ENCODE data around the gene ZNF697.
"Not testable (repeated sequence)": the region's sequence is repeated elsewhere in the genome, so short reads cannot be mapped to it uniquely, and the experiment has no call there.

ZNF697 gene

DNA sequence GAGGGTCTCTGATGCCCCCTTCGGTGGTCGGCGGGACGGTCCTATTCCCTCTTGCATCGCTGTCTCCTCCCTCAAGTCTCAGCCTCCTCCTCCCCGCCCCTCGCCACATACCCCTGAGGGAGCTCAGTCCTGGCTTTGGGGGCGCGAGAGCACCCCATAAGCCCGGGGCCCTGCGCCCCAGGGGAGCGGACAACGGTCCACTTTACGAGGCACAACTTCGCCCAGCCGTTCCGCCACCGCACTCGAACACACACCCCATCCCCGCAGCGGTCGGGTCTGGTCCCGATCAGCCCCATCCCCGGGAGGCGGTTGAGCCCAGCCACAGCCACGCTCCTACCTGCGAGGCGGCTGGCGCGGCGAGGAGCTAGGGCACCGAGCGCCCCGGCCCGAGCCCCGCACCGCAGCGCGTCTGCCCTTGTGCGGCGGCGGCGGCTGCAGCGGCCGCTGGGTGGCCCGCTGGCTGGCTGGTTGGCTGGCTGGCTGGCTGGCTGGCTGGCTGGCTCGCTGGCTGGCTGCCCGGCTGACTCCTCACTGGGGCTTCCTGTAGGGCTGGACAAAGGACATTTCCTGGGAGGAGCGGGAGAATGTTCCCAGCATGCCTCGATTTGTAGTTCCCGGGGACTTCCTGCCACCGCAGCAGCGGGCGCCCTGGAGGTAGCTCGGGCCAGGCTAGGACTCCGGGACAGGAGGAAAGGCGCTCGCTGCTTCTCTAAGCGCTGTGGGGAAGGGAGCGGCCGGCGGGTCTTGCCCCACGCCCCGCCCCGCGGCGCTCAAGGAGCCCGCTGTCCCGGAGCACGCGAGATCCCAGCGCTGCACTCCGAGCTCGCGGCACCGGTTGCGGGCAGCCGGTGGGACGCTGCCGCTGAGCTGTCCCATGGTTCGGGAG is at the start of gene ZNF697:
Gene ZNF697 (minus strand): TSS at position 533 of the 886 bp plus-strand sequence. CDS start 22,166 bp downstream, outside the sequence.
- peak; percentile 59 to 70 for DNase-seq

DNA sequence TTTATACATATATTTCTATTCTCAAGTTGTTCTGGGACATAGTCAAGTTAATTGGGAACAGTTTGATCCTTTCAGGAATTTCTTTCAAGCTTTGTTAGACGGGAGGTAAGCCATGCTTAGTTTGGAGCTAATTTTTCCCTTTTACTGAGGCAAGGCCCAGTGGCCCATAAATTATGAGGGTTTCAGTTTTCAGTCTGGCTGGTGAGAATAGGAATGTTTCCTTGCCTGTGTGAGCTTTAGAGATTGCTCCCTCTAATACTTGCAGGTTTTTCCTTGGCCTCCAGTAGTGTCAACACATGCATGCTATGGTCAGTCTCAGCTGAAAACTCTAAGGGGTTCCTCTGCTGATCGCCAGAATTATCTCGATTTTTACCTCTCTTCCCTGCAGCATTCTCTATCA is 49.5 kb upstream of the ZNF697 start:
- DNase-seq, result no peak

DNA sequence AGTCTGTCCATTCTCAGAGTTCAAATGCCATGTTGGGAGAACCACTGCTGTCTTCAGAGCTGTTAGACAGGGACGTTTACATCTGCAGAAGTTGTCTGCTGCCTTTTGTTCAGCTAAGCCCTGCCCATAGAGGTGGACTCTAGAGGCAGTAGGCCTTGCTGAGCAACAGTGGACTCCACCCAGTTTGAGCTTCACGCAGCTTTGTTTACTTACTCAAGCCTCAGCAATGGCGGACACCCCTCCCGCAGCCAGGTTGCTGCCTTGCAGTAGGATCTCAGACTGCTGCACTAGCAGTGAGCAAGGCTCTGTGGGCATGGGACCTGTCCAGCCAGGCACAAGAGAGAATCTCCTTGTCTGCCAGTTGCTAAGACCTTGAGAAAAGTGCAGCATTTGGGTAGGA is 48.8 kb upstream of the ZNF697 start:
- not testable (repeated sequence) for DNase-seq

DNA sequence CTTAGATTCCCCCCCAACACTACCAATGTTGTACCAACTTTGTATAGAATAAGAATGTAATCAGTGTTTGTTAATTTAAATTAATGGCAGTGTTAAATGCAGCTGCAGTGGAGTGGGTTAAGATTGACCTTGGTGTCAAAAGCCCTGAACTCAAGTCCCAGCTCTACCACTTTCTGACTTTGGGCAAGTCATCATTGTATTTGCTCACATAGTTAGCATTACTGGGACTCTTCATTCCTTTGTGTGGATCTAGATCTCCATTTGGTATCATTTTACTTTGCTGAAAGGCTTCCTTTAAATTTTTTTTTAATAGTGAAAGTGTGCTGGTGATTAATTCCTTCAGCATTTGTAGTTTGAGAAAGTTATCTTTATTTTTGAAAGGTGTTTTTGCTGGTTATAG is 41.4 kb upstream of the ZNF697 start:
- DNase-seq, result no peak

DNA sequence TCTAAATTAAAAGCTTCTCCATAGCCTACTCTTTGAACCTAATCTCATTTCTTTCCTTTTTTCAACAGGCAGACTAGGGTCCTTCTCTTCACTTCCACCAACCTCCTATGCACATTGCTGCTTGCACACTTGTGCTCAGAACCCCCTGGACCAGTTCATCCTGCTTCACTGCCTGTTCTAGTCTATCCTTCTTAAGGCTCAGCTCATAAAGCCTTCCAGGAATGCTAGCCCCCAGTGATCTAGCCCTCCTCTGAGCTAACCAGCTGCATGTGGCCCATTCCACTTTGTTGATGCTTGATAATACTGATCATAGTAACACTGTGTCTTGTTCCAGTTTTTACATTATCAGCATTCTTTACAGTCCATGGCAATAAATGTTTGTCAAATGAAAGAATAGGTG is 40.7 kb upstream of the ZNF697 start:
- no peak for DNase-seq

DNA sequence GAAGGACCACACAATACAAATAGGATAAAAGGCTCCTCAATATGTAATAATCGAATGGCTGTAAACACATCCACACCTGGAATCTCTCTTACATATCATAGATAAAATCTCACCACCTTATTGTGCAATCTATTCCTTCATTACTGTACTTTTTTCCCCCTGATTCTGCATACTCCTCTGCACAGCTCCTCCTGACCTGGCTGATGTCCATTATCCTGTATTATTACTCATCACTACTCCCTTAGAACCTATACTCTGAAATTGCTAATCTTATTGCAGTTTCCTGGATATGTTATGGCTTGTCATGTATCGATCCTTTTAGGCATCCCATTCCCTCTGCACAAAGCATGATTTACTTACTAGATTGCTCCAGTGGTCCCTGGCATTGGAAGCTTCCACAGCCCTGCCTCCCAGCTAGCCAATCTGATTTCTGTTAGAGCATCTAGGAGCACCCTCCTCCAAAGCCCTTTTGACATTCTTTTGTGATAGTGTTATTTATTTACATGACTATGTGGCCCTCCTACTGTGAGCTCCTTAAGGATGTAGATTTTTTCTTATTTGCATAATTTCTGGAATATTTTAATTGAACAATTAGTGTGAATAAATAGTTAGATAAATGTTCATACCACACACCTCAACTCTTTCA is 39.5 kb upstream of the ZNF697 start:
- DNase-seq, result no peak

DNA sequence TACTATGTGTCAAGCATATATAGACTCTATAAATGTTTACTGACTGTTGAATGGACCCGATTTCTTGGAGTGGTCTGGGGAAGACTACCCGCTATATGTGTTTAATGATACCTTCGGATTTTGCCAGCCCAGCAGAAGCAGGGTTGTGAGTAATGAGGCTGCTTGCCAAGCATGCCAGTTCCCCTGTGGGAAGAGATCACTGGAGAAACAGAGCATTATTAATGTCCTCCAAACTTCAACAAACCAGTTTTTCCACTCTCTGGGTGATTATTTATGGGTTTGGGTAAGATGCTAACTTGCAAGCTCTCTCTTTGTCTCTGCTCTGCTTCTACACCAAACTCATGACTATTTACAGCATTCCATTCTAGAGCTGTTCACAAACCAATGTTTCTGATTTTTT is 38.6 kb upstream of the ZNF697 start:
- no peak for DNase-seq

DNA sequence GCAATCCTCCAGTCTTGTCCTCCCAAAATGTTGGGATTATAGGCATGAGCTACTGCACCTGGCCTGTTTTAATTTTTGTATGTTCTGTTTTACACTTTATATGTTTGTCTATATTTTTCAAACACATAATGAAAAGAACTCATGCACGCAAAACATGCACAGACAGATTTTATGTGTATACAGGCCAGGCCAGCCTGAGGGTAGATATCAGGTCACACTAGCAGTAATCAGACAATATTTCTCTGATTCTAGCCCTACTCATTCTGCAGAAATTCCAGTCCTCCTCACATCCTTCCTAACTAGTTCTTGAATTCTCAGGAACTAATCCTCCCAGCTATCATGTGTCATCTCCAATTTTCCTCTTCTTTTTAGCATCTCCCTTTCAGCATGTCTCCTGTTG is 35.8 kb upstream of the ZNF697 start:
- DNase-seq, result no peak

DNA sequence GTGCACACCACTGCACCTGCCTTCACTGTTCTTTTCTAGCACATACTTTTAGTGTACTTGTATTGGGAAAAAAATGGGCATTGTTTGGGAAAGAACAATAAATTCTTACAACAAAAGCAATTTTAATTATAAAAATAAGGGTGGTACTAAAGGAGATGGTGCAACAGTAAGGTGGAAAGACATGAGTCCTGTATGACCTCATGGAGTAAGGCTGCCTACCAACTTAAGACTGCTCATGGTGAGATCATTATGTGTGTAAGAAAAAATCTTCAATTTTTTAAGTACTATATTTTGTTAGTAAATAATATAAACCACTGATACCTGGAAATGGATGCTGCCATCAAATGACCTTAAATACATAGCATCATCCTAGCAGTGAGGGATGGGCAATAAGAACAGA is 34.1 kb upstream of the ZNF697 start:
- no peak for DNase-seq

DNA sequence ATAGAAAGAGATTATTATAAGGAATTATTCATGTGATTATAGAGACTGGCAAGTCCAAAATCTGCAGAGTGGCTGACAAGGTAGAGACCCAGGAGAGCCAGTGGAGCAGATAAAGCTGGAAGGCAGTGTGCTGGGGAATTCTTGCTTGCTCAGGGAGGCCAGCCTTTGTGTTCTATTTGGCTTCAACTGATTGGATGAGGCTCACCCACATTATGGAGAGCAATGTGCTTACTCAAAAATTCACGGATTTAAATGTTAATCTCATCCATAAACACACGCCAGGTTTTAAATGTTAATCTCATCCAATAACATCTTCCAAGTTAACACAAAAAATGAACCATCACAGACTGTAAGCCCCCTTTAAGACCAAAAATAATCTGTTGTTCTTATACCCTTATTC is 33.5 kb upstream of the ZNF697 start:
- no peak for DNase-seq

DNA sequence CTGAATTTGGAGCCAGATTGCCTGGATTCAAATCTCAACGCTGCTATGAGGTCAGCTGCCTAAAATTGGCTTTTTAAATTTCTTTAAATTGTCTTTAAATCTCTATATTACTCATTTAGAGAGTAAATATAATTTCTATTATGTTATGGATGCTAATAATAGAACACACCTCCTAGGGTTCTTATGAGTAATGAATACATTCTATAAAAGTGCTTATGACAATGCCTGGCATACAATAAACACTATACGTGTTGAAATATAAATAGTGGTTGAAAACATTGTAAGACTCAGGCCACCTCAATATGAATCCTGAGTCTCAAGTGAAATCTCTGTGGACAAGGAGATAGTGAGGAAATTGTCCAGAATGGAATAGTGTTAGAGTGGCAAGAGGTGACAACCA is 32.7 kb upstream of the ZNF697 start:
- DNase-seq, result no peak

DNA sequence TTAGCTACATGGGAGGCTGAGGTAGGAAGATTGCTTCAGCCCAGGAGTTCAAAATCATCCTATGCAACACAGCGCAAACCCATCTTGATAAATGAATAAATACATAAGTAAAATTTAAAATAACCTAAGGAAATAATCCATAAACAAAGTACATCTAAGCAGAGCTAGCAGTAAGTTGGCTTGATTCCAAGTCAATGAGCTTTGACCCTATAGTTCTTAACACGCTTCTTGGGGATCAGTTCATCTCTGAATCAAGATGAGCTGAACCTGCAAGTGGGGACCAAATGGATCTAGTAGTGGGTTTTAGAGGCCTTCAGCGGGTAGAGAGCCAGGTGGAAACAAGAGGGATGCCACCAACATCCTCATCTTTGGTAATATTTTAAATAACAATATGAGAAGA is 32.1 kb upstream of the ZNF697 start:
- DNase-seq, result no peak

DNA sequence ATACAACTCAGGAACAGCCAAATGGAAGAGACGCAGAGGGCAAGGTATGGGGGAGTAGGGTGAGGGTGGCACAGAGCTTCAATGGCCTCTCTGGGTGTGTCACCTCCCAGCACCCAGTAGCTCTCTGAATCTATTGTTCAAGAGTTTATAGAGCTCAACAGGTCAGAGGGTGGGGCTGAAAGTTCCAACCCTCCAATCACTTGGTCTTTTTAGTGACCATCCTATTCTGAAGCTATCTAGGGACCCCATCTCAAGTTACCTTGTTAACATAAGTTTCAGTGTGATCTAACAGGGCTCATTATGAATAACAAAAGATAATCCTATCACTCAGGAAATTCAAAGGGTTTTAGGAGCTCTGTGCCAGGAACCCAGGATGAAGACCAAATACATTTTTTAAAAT is 31.2 kb upstream of the ZNF697 start:
- DNase-seq, result no peak

DNA sequence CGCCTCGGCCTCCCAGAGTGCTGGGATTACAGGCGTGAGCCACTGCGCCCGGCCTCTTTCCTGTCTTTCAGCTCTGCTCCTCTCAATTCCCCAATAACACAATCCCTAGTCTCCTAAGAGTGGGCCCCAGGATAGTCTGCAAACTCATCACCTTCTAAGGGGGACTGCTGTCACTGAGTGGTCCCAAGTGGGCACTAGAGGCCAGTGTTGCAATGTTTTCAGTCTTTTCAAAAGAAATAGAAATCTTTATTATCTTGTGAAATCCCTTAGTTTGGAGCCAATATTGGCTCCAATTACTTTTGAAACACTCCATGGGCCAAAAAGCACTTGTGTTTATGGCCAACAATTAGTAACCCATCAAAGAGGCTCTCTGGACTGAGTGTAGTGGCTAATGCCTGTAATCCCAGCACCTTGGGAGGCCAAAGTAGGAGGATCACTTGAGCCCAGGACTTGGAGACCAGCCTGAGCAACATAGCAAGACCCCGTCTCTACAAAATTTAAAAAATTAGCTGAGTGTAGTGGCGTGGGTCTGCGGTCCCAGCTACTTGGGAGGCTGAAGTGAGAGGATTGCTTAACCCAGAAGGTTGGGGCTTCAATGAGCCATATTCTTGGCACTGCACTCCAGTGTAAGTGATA is 28.6 kb upstream of the ZNF697 start:
- DNase-seq, result no peak

DNA sequence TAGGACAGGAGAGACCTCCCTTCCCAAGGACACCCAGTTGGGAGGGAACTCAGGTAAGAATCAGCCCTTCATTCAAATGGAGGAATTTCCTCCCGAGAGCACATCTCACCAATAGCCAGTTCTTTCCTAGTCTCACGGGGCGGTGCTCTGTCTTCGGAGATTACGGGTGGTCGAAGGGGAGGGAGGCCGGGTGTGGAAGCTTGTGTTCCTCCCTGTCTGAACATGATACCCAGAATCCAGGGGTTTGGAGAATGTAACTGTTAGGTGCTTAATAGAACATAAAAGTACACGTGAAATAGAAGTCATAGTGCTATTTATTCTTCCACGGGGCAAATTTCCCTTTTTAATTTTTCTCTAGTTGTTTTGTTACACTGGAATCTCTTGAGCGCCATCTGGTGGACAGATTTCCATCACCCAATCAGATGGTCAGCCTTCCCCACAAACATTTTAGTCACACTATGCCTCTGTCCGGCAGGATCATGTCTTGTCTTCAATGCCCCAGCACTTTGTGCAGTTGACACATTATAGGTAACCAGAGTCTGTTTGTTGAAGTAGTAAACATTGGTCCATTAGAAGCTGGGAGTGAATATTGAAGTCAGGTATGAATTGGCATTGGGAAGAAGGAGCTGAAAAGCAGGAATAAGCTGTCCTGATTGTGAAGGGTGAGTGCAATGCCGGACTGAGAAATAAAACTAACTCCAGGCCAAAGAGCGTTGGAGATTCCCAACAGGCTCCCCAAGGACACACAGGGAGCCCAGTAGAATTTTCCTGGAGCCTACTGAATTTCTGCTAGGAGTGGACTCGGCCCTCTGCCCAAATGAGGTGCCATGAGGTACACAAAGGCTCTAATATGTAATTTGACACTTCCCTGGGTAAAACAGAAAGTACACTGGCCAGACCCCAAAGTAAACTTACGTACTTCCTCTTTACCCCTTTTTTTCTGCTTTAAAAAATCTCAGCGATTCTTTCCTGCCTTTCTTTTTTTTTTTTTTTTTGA is 27.6 kb upstream of the ZNF697 start:
- peak; percentile 76 to 77 for DNase-seq

DNA sequence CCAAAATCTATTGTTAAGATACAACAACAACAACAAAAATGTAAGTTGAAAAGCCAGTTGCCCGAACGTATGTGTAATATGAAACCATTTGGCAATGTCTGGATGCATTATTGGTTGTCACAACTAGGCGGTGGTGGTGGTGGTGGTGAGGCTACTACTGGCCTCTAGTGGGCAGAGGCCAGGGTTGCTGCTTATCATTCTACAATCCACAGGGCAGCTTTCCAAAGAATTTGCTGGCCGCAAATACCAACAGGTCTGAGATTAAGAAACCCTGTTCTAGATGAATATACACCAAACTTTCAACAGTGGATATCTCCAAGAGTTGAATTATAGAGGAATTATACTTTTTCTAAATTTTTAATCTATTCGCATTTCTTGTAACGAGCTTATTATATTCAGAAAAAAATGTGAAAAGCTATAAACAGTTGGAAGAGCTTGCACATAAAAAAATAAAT is 26.8 kb upstream of the ZNF697 start:
- DNase-seq, result no peak

DNA sequence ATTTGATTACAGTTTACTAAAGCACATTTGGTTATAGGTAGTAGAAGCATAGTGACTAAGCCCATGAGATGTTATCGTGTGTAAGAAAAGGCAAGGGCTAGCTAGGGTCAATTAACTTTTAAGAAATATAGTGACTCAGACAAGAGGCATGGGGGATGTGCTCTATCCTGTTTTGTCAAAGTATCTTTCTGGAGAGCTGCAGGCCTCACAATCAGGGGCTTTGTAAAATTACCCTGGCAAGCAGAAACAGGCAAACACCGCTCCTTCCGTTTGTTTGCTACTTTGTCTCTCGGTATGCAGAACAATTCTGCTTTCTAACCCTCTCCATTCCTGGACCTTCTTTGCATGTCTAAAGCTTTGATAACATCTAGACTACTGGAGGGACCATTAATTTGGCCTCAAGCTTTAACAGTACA is 26.1 kb upstream of the ZNF697 start:
- no peak for DNase-seq

DNA sequence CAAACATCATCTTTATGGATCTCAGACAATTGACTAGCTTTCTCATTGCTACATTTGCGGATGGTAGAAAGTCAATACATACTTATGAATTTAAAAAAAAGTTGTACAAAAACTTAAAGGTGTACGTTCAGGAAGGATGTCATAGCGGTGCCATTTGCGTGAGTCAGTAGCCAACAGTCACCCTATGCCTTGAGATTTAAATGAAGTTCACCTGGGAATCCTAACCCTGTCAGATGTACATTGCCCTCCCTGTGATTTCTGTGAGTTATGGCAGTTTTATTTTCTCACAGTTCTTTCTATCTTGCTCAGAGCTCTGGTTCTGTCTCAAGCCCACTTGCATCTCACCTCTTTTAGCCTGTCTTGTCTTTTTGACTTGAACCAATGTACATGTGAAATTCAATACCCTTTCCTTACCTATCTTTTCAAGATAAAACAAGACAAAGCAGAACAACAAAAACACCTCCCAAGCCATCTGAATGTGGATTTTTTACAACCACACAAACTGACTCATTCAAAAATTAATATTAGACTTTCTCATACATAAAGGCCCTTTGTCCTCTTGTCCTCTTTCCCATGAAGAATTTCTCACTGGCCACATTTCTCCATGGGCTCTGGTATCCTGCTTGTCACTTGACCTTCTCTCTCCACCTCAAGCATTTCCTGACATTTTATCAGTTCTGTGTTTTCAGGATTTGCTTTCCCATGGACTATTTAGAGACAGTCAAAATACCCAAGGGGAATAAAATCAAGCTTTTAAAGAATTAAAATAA is 25.3 kb upstream of the ZNF697 start:
- no peak for DNase-seq

DNA sequence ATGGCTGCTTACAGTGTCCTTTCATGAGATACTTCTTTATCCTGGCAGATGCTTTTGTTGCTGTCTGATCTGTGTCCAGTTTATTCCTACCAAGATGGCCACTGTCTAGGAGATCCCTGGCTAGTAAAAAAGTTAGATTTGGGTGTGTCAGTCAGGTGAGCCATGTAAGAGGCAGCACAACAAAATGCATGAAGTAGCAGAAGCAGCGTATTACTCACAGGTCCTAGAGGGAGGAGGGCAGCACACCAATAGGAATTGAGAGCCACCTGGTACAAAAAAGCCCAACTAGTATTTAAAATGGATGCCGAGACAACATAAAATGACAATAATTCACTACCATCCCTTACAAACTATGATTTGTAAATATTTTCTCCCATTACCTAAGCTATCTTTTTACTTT is 22.8 kb upstream of the ZNF697 start:
- DNase-seq, result no peak

DNA sequence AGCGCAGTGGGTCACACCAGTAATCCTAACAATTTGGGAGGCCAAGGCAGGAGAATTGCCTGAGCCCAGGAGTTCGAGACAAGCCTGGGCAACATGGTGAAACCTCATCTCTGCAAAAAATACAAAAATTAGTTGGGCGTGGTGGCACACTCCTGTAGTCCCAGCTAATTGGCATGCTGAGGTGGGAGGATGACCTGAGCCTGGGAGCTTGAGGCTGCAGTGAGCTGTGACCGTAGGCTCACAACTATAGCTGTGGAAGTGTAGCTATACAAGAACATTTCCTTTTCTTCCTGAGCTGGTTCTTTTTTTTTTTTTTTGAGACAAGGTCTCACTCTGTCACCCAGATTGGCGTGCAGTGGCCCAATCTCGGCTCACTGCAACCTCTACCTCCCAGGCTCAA is 19.1 kb upstream of the ZNF697 start:
- no peak for DNase-seq

DNA sequence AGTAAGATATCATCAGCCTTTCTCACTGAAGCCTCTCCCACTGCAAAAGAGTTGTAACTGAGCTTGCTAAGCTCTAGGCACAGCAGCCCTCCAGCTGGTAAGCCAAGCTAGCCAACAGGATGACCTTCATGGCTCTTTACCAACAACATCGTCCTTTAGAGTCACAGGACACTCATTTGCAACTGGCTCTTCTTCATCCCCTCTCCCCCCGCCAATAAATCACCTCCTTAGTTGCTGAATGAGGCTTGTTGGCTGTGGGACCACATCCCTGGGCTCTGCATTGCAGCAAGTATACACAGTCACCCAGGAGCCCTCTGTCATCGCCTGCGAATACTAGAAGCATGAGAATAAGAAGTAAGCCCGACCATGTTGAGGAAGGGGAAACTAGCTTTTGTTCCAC is 16.0 kb upstream of the ZNF697 start:
- DNase-seq, result no peak

DNA sequence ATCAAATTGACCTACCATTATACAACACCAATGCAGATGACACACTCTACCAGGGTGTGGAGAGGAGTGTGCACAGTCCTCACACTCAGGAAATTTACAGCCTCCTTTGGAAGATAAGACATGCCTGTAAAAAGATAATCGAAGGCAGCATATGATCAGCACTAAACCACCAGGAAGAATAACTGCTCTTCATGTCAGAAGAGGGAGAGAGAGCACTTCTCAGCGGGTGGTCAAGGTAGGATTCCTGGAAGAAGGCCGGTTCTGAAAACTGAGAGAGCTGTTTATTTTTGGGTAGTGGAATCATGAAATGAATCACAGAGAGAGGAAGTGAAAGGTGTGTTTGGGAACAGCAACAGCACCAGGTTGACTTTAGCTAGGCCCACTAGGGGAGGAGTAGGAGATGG is 14.0 kb upstream of the ZNF697 start:
- no peak for DNase-seq

Data from activated T-cell treated with anti-CD3 and anti-CD28 coated beads, Interleukin-2, amount 50 U/mL, for 48 hours (primary cell).